ENCODE results near the gene PPARG. TPM values are rescaled to one million over a fixed set of nuclear protein-coding genes. Genes with fewer than 3 reads are reported as not detected.

PPARG gene
- polyA plus RNA-seq, 6 donors from 2014 or later: not detected

DNA sequence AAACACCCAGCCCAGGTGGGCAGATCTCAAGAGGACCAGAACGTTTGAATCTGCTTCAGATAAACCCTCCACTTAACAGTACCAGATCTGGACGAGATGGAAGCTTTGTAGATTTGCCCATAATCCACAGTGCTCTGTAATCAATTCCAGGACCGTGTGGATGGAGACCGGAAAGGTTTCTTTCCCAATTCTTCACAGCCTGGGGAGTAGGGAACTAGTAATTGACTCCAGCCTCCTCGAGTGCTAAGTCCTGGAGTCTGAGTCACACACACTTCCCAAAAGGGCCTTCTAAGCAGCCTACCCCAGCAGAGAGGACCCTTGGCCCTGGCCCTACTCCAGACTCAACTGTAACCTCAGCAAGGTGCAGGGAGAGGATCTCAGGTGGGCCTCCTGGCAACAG is 139.3 kb downstream of the PPARG start:
- H3K9me3 Mint-ChIP-seq: no peaks in the 10 kb centered on the region
- H3K4me3 Mint-ChIP-seq: no peak overlapping the region
- H3K27ac Mint-ChIP-seq: peak overlapping the region in 1 of 6 donors; percentile 16
- ATAC-seq (ENCODE audit: low read depth in 2 of 2) (no peak), DNase-seq (no peak)
- no peaks in the 10 kb centered on the region for H3K4me1 Mint-ChIP-seq
- peaks cover 30 to 53% (median 39%) of the 10 kb centered on the region in 3 donors for H3K27me3 Mint-ChIP-seq
- H3K36me3 Mint-ChIP-seq: no peaks in the 10 kb centered on the region

DNA sequence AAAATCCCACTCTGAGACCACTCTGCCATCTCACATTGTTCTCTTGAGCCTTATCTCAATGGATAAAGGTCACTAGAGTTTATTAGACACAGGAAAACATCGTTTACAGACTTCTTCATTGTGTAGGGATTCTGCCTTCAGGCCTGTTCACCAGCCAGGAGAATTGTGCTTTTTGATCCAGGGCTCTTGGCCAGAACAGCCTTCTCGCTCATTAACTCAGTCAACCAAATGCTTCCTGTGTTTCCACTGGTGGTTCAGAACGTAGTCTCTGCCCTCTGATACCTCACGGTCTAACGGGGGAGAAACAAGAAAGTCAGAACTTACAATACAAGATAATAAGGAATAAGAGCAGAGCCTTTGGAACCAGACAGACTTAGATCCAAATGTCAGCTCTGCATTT is 141.2 kb downstream of the PPARG start:
- Mint-ChIP-seq H3K9me3 (no peaks in the 10 kb centered on the region), H3K27me3 (peaks cover 24 to 42% (median 26%) of the 10 kb centered on the region in 3 donors), H3K36me3 (no peaks in the 10 kb centered on the region), H3K4me3 (no peak overlapping the region), H3K27ac (no peak overlapping the region), H3K4me1 (no peaks in the 10 kb centered on the region)
- ATAC-seq (ENCODE audit: low read depth in 2 of 2) (no peak), DNase-seq (no peak)

DNA sequence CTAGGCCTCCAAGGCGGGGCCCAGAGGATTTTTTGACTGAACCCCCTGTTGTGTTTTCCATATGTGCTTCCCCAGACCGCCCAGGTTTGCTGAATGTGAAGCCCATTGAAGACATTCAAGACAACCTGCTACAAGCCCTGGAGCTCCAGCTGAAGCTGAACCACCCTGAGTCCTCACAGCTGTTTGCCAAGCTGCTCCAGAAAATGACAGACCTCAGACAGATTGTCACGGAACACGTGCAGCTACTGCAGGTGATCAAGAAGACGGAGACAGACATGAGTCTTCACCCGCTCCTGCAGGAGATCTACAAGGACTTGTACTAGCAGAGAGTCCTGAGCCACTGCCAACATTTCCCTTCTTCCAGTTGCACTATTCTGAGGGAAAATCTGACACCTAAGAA is 145.0 kb downstream of the PPARG start:
- DNase-seq: no peak
- Mint-ChIP-seq H3K27ac (no peak overlapping the region), H3K27me3 (peaks cover 21 to 37% (median 32%) of the 10 kb centered on the region in 3 donors), H3K36me3 (no peaks in the 10 kb centered on the region), H3K4me3 (no peak overlapping the region), H3K4me1 (no peaks in the 10 kb centered on the region), H3K9me3 (no peaks in the 10 kb centered on the region)
- ATAC-seq (ENCODE audit: low read depth in 2 of 2): no peak

DNA sequence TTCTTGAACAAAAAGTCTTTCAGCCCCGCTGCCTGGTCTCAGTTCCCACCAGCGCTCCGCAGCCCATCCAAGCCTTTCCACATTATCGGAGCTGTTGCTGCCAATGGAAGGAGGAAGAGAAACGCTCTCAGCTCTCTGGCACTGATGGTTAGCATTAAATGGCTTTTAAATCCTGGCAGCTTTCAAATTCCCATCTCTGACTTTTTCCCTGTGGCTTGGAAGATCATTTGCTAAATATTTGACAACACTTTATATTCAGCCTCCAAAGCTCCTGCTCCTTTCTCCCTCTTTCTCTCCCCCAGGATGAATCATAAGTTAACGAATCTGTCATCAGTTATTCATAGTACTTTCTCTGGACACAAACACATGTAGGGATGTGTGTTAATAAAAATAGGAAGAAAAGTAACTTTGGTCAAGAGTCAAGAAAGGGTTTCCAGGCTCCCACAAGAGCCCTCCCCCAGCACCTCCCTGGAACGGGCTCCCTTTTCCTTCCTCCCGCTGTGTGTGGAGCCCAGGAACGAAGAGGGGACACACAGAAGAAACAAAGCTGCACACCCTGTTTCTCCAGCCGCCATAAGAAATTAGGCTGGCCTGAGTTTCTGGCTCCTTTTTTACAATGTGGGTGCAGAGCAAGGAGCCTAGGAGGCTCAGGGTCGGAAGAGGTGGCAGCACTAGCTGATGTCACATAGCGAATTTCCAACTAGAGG is 147.8 kb downstream of the PPARG start:
- no peak for ATAC-seq (ENCODE audit: low read depth in 2 of 2)

DNA sequence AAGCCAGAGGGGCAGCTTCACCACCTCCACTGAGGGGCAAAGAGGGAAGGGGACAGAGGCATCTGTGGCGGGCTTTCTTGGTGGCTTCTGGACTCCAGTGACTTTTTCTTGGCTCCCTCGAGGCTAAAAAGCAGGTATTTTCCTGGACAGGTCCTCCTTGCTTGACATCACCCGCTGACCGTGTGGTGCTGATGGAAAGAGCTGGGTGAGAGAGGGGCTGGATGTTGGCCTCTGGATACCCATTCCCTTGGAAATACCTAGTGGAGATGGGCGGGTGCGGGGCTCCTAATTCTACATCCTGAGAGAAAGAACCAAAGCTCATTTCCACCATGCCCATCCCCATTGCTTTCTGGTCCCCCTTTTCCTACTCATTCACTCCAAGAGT is 148.3 kb downstream of the PPARG start:
- peaks cover 15 to 26% (median 20%) of the 10 kb centered on the region in 3 donors for H3K27me3 Mint-ChIP-seq
- ATAC-seq (ENCODE audit: low read depth in 2 of 2) (no peak), DNase-seq (no peak)
- no peak overlapping the region for H3K27ac Mint-ChIP-seq
- no peaks in the 10 kb centered on the region for H3K9me3 Mint-ChIP-seq
- no peaks in the 10 kb centered on the region for H3K36me3 Mint-ChIP-seq
- H3K4me3 Mint-ChIP-seq: peak overlapping the region in 1 of 8 donors; percentile 23
- H3K4me1 Mint-ChIP-seq: no peaks in the 10 kb centered on the region

More for the DNA sequence above, 147.8 kb downstream of the PPARG start:
- Mint-ChIP-seq H3K9me3 (no peaks in the 10 kb centered on the region), H3K4me3 (peak overlapping the region in 1 of 8 donors; percentile 23), H3K27me3 (peaks cover 15 to 26% (median 20%) of the 10 kb centered on the region in 3 donors), H3K4me1 (no peaks in the 10 kb centered on the region), H3K36me3 (no peaks in the 10 kb centered on the region), H3K27ac (no peak overlapping the region)
- DNase-seq: no peak

DNA sequence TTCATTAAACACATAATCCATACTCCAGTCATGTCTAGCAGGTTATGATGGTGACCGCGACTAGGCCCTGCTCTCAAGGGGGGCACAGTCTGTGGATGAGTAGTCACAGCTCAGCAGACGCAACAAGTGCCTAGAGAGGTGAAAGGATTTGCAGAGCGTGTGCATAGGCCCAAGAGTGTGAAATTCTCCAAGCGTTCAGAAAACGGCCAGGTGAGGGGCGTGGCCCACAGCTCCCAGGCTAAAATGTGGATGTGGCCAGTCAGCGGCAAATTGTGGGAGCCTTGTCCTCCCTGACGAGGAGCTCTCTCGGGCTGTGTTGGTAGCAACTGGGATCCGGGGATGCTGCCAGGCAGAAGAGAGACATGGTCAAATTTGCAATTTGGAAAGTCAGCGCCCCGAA is 149.0 kb downstream of the PPARG start:
- H3K9me3 Mint-ChIP-seq: no peaks in the 10 kb centered on the region

DNA sequence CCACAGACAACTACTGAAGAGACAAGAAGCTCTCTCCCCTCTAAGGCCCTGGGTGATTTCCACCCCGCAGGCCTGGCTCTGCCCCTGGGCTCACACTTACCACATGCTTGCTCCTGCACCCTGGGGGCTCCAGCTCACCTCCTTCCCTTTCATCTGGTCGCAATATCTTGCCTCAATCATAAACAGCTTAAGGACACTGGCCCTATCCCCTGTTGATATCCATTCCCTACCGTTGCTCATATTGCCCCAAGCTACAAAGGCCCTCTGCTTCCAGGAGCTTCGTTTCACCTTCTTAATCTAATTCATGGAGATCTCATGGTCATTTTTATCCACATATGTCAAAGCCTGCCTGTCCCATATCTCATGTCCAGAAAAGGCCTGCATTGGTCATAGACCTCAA is 149.4 kb downstream of the PPARG start:
- no peaks in the 10 kb centered on the region for H3K9me3 Mint-ChIP-seq
- no peak for DNase-seq
- no peaks in the 10 kb centered on the region for H3K4me1 Mint-ChIP-seq
- no peak overlapping the region for H3K4me3 Mint-ChIP-seq
- H3K27me3 Mint-ChIP-seq: peaks cover 20 to 31% (median 30%) of the 10 kb centered on the region in 3 donors
- H3K36me3 Mint-ChIP-seq: no peaks in the 10 kb centered on the region
- no peak for ATAC-seq (ENCODE audit: low read depth in 2 of 2)
- H3K27ac Mint-ChIP-seq: peak overlapping the region in 1 of 6 donors; percentile 58

More for the DNA sequence above, 149.0 kb downstream of the PPARG start:
- ATAC-seq (ENCODE audit: low read depth in 2 of 2) (no peak), DNase-seq (no peak)
- H3K4me1 Mint-ChIP-seq: no peaks in the 10 kb centered on the region
- H3K4me3 Mint-ChIP-seq: no peak overlapping the region
- H3K27ac Mint-ChIP-seq: no peak overlapping the region
- no peaks in the 10 kb centered on the region for H3K36me3 Mint-ChIP-seq
- peaks cover 15 to 30% (median 26%) of the 10 kb centered on the region in 3 donors for H3K27me3 Mint-ChIP-seq

DNA sequence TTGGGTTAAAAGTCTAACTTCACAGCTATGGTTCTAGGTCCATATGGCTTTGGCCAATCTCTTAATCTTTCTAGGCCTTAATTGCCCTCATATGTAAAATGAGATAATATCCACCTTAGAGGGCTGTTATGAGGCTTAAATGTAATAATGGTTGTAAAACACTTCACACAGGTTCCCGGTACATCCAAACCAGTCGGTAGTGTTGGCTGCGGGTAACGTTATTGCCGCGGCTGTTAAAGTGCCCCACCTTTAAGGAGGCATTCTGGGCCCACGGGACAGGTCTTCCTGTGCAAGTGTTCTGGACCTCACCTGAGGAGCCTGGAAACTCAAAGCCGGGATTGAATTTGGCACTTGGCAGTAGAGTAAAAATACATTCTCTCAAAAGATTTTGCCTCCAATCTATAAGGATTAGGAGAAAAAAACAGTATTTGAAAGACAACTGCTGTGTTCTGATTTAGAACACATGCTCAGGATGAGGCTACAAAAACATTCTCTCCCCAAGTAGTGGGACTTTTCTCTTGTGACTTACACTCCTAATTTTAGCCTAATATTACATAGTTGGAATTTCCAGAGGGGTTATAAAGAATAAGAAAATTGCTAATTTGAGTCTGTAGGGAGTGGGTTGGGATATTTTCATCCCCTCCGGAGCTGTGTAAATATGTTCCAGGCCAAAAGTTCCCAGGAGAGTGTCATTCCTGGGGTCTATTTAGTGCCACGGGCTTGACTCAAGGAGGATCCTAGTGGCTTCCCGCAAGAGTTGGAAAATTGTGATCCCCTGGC is 150.5 kb downstream of the PPARG start:
- Mint-ChIP-seq H3K27me3 (peaks cover 26 to 40% (median 38%) of the 10 kb centered on the region in 3 donors), H3K27ac (no peak overlapping the region), H3K4me1 (no peaks in the 10 kb centered on the region), H3K36me3 (no peaks in the 10 kb centered on the region), H3K4me3 (no peak overlapping the region), H3K9me3 (no peaks in the 10 kb centered on the region)
- DNase-seq: no peak
- no peak for ATAC-seq (ENCODE audit: low read depth in 2 of 2)

DNA sequence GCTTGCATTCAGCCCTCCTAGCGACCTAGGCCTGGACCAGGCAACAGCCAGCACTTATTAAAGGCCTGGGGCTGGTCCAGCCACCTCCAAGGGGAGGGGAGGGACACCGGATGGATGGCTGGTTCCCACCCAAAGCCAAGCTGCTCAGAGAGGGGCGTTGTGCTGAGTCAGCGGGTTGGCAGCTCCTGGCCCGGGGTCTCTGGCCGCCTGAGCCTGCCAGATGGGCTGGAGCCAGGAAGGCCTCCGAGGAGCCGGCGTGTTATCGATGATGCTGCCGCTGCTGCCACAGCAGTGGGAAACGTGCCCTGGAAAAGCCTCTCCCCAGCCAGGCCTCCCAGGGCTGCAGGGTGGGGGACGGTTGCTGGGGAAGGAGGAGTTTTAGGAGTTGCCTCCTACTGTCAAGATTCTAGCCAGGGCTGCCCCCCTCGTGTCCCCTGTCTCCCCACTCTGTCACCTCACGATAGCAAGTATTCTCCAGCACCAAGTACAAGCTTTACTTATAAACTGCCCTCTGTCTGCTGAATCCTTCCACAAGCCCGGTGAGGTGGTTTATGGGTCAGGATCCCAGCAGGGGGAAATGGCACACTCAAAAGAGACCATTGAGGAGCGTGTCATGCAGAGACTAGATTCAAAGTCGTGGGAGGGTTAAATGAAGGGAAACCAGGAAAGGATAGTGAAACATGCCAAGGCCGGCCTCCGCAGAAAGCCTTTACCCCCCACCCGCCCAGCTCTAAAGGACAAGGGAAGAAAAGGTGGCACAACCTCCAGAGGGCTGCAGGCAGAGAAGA is 152.3 kb downstream of the PPARG start:
- Mint-ChIP-seq H3K4me1 (no peaks in the 10 kb centered on the region), H3K36me3 (no peaks in the 10 kb centered on the region), H3K27ac (no peak overlapping the region), H3K9me3 (no peaks in the 10 kb centered on the region), H3K27me3 (peaks cover 16 to 47% (median 38%) of the 10 kb centered on the region in 3 donors), H3K4me3 (no peak overlapping the region)
- DNase-seq (no peak), ATAC-seq (ENCODE audit: low read depth in 2 of 2) (no peak)

DNA sequence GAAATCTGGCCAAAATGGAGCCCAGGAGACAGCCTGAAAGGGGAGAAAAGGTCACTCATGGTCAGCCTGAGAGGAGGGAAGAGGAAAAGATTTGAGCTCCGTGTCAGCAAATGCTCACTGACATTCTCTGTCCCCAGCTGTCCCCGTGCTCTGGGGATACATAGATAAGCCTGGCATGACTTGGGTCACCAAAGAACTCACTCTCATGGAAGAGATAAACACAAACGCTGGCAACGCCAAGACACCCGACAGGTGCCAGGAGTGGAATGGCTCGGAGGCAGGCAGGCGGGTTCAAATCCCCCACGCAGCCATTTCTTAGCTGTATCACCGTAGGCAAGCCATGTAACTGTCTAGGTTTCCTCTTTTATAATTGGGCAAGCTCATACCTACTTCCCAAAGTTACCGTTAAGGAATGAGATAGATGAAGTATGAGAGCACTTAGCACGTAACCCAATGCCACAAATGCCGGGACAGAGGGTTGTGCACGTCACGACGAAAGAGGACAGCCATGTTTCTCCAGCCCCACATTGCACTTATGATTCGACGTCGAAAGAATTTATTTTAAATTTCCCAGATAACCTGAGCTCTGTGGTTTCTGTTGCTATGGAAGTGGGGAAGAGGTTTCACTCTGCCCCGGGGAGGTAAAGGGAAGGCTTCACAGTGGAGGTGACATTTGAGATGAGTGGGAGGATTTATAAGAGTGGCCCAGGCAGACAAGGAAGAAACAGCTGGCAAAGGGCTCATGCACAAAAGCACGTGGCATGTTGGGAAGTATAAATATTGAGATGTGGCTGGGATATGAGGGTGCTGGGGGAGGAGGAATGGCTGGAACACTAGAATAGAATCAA is 154.0 kb downstream of the PPARG start:
- H3K4me1 Mint-ChIP-seq: no peaks in the 10 kb centered on the region

DNA sequence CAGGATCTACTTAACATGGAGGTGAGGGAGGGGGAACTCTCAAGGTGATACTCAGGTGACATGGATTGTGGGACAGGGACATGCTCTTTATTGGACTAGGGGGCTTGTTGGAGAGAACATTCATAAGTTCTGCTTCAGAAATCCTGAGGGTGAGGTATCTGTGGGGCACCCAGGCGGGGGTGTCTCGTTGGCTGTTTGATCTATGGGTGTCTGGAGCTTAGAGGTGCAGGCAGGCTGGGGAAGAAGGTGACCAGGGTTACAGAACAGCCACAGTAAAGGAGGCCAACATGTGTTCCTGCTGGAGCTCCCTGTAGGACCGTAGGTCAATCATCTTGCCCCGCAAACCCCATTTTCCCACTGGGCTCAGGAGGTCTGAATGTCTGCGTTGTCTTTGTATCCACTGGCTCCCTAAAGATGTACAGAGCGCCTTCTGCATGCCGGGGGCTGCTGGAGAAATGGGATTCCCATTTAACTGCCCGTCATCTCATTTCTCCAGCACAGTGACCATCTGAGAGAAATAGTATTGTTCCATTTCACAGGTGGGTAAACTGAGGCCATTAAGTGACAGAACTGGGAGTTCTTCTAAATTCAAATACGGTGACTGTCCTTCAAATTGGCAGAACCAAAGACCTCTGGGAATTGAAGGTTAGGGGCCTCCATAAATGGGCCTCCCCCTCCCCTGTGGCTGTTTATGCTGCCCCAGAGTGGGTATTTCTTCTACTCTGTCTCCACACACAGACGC is 155.1 kb downstream of the PPARG start:
- DNase-seq (no peak), ATAC-seq (ENCODE audit: low read depth in 2 of 2) (no peak)
- H3K27ac Mint-ChIP-seq: no peak overlapping the region
- peaks cover 0 to 4% (median 0%) of the 10 kb centered on the region in 7 donors for H3K9me3 Mint-ChIP-seq
- H3K36me3 Mint-ChIP-seq: no peaks in the 10 kb centered on the region
- no peaks in the 10 kb centered on the region for H3K4me1 Mint-ChIP-seq
- H3K4me3 Mint-ChIP-seq: no peak overlapping the region
- peaks cover 19 to 51% (median 23%) of the 10 kb centered on the region in 3 donors for H3K27me3 Mint-ChIP-seq

More for the DNA sequence above, 154.0 kb downstream of the PPARG start:
- peak overlapping the region in 1 of 6 donors; percentile 63 for H3K27ac Mint-ChIP-seq
- no peaks in the 10 kb centered on the region for H3K36me3 Mint-ChIP-seq
- ATAC-seq (ENCODE audit: low read depth in 2 of 2) (no peak), DNase-seq (no peak)
- no peak overlapping the region for H3K4me3 Mint-ChIP-seq
- H3K9me3 Mint-ChIP-seq: peaks cover 0 to 1% (median 0%) of the 10 kb centered on the region in 7 donors
- H3K27me3 Mint-ChIP-seq: peaks cover 19 to 51% (median 23%) of the 10 kb centered on the region in 3 donors

Data from naive B cell (primary cell).